HG02840 (cell line): Measurements from ENCODE around the gene SLC24A1.
"Not testable (repeated sequence)": the region's sequence is repeated elsewhere in the genome, so short reads cannot be mapped to it uniquely, and the experiment has no call there.

Experiments used
- ATAC-seq: cut with Tn5 transposase; IDR thresholded peaks from one replicate; pipeline ENCODE4 v1.9.1; 2021; ENCODE audit warnings: mild to moderate bottlenecking, moderate library complexity, moderate number of reproducible peaks; ENCODE audit not compliant: unreplicated experiment, low FRiP score

The SLC24A1 gene

GRCh38 chr15:65615887-65616286 is 5.9 kb upstream of the SLC24A1 start:
- not testable (repeated sequence) for ATAC-seq

GRCh38 chr15:65618560-65619109 is 3.1 kb upstream of the SLC24A1 start:
- ATAC-seq: no peak

- ATAC-seq: no peak
These were observed 2.0 kb upstream of the SLC24A1 start for GRCh38 chr15:65619626-65620290.

GRCh38 chr15:65620833-65621232 is 905 bp upstream of the SLC24A1 start:
- no peak for ATAC-seq

- ATAC-seq: no peak
These were observed 1.4 kb downstream of the SLC24A1 start for GRCh38 chr15:65623103-65623502.

GRCh38 chr15:65626856-65627255 is 5.1 kb downstream of the SLC24A1 start:
- ATAC-seq: no peak

DNA sequence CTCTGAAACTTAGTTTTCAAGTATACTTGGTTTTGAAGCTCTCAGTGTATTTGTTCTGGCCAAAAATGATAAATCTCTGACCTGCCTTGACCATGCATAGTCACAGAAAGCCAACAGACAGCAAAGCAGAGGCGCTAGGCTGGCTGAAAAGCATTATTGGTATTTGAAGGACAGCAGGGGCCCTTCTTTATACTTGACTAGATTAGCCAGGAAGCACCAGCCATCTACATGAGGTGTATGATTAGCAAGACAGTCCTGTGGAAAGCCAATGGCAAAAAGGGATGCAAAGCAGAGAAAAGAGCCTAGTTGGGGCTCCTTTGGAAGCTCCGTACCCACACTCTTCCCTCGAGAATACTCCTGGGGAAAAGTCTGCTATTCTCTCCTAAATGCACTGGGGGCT is 7.8 kb downstream of the SLC24A1 start:
- no peak for ATAC-seq

DNA sequence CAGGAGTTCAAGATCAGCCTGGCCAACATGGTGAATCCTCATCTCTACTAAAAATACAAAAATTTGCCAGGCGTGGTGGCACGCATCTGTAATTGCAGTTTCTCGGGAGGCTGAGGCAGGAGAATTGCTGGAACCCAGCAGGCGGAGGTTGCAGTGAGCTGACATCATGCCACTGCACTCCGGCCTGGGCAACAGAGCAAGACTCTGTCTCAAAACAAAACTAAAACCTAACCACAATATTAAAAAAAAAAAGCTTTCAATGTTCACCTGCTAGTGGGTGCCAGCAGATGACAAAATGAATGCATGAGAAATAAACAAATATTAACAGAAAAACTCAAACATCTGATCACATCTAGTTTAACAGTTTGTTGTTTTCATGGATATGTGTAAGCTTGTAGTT is 9.0 kb downstream of the SLC24A1 start:
- ATAC-seq: no peak

DNA sequence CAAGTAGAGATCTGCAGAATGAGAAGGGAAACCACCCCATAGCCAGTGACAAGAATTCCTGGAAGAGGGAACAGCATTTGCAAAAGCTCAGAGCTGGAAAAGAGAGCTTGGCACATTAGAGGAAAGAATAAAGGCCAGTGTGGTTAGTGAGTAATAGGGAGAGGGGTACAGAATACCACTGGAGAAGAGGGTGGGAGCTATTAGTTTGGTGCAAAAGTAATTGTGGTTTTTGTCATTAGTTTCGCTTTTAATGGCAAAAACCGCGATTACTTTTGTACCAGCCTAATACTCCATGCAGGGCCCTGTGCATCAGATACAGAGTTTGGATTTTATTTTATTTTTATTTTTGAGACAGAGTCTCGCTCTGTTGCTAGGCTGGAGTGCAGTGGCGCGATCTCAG is 9.8 kb downstream of the SLC24A1 start:
- ATAC-seq: no peak

- no peak for ATAC-seq
These were observed 11.1 kb downstream of the SLC24A1 start for GRCh38 chr15:65632780-65633375.

DNA sequence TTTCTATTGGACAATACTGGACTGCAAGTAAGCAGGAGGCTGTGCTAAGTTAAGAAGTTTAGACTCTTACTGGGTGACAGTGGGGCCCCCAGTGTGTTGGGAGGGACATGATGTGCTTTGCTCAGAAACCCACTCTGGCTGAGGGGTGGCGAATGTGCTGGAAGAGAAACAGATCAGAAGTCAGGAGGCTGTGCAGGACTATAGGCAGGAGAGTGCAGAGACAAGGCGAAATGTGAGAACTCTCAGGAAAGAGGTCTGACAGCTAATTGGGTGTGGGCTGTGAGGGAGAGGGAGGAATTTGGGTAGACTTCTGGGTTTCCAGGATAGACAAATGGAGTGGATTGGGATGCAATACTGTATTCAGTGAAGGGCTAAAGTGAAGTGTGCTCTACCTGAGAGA is 12.0 kb downstream of the SLC24A1 start:
- no peak for ATAC-seq

DNA sequence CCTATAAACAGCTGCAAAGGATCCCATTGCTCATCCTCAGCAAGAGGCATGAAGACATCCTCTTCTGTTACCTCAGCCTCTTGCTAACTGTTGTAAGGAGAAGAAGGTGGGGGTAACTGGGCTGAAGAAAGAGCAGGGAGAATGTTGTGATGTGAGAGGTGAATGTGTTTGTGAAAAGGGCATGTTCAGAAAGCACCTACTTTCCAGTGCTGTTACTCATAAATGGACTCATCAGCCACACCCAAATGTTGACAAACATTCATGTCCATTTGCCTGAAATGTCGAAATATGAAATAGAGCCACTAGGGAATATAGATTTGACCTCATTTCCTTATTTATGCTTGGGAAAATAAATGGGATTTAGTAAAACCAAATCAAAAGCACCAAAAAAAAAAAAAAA is 12.6 kb downstream of the SLC24A1 start:
- no peak for ATAC-seq

DNA sequence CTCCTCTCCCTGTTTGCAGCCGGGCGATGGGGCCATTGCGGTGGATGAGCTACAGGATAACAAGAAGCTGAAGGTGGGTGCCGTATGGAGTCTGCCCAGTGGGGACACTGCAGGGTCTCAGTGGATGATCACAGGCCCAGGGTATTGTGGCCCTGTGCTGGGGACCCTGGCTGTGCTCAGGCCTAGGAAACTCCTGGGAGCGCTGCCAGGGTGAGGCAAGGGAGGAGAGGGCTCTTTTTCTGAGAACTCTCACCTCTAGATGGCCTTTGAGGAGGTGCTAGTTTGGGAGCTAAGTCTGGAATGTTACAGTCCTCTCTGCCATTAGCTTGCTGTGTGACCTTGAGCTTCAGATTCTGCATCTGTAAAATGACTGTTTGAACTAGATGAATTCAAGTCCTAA is 16.4 kb downstream of the SLC24A1 start:
- ATAC-seq: no peak

- ATAC-seq: no peak
These were observed 16.9 kb downstream of the SLC24A1 start for GRCh38 chr15:65638681-65639089.

- ATAC-seq: no peak
These were observed 17.8 kb downstream of the SLC24A1 start for GRCh38 chr15:65639509-65639908.

GRCh38 chr15:65641768-65642475 is 20.2 kb downstream of the SLC24A1 start:
- no peak for ATAC-seq

GRCh38 chr15:65642594-65642993 is 20.9 kb downstream of the SLC24A1 start:
- no peak for ATAC-seq

- no peak for ATAC-seq
These were observed 22.5 kb downstream of the SLC24A1 start for GRCh38 chr15:65644282-65644681.

- no peak for ATAC-seq
These were observed 23.7 kb downstream of the SLC24A1 start for GRCh38 chr15:65645392-65645791.

DNA sequence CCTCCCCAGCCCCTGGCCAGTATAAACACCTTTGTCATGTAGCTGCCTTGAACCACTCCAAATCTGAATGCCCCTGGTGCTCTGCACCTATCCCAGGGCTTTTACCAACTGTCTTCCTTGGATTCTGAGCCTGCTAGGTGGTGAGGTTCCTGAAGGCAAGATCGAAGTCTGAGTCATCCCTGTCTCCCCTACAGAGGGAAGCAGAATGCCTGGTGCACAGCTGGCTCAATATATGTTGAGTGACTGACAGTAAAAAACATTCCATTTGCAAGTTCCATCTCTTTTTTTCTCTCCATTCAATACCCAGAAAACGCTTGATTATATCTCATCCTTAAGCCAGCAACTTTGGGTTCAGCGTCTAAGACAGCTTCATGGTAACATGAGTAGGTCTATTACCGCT is 24.7 kb downstream of the SLC24A1 start:
- ATAC-seq: no peak

GRCh38 chr15:65650312-65651041 is 28.7 kb downstream of the SLC24A1 start:
- ATAC-seq: no peak
